ENCODE results near the gene ATP5PO.

GRCh38 chr21:33898586-33898985 is 17.0 kb downstream of the ATP5PO start:
- TF ChIP-seq CTCF (IDR thresholded peaks at IDR 0.05) = no peak
- TF ChIP-seq POLR2A (IDR thresholded peaks at IDR 0.05) = no peak

Measured in esophagus squamous epithelium (tissue), 4 donors.